Fibroblast of mammary gland (primary cell): ENCODE measurements around the gene TMEM62.
"Not testable (repeated sequence)": the region's sequence is repeated elsewhere in the genome, so short reads cannot be mapped to it uniquely, and the experiment has no call there.

Experiments
- DNase-seq: peaks from one replicate; pipeline ENCODE4 v3.0.0-alpha.2; 2010; ENCODE audit warnings: low read depth
- H3K4me3 ChIP-seq: 2 replicates; pipeline ENCODE4 v1.5.1; 2011; ENCODE audit warnings: low read depth, mild to moderate bottlenecking, low read length, moderate library complexity; ENCODE audit not compliant: control insufficient read depth
- TF ChIP-seq, protein P1 (sequence below): conservative IDR thresholded peaks from 2 replicates; pipeline ENCODE4 v1.5.1; 2011; ENCODE audit warnings: low read depth, low read length, inconsistent platforms; ENCODE audit not compliant: control insufficient read depth, insufficient read depth

TMEM62 gene

GRCh38 chr15:43146184-43146583 lies 12.8 kb downstream of the TMEM62 start:
- TF ChIP-seq, protein P1, sequence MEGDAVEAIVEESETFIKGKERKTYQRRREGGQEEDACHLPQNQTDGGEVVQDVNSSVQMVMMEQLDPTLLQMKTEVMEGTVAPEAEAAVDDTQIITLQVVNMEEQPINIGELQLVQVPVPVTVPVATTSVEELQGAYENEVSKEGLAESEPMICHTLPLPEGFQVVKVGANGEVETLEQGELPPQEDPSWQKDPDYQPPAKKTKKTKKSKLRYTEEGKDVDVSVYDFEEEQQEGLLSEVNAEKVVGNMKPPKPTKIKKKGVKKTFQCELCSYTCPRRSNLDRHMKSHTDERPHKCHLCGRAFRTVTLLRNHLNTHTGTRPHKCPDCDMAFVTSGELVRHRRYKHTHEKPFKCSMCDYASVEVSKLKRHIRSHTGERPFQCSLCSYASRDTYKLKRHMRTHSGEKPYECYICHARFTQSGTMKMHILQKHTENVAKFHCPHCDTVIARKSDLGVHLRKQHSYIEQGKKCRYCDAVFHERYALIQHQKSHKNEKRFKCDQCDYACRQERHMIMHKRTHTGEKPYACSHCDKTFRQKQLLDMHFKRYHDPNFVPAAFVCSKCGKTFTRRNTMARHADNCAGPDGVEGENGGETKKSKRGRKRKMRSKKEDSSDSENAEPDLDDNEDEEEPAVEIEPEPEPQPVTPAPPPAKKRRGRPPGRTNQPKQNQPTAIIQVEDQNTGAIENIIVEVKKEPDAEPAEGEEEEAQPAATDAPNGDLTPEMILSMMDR: no peak
- DNase-seq: no peak
- no peak overlapping the region for H3K4me3 ChIP-seq

DNA sequence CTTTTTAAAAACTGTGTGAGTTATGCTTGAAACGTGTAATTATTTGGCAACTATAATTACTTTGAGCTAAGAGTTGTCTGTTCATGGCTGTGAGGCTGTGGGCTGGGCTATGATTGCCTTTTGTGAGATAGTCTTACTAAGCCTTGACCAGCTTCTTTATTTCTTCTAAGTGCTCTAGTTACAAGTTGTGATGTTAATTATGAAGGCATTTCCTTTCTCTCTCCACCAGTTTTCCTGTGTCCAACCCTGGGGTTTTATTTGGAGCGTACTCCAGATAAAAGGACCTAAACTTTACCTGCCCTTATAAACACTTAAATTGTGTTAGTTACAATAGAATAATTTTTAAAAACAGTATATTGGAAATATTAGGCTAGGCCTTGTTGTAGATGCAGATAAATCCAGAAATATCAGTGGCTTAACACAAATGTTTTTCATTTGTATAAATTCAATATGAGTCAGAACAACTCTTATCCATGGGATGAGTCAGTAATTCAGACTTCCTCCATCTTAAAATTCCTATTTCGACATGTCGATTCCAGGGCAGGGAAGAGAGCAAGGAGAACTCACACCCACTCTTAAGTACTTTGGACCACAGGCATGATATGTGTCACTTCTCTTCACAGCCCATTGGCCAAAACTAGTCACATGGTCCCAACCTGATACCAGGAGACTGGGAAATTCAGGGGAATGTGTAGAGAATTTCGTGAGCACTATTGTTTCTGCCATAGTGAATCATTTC lies 17.0 kb downstream of the TMEM62 start:
- H3K4me3 ChIP-seq: no peak overlapping the region
- TF ChIP-seq, protein P1: no peak
- peak; percentile 99 for DNase-seq

DNA sequence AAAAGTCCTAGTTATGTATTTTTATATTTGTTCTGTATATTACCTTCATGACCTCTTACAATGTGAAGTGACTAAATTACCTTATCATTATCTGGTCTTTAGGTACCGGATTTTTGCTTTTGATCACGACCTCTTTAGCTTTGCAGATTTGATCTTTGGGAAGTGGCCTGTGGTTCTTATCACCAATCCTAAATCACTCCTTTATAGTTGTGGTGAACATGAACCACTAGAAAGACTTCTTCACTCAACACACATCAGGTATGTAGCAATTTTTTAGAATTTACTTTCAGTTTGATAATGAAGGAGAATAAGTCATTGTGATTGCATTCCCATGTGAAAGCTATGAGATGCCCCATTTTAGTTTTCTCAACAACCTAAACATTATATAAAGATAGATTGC lies 18.3 kb downstream of the TMEM62 start:
- DNase-seq: no peak
- H3K4me3 ChIP-seq: no peak overlapping the region
- TF ChIP-seq, protein P1: no peak

GRCh38 chr15:43153269-43153668 lies 19.9 kb downstream of the TMEM62 start:
- DNase-seq: no peak
- TF ChIP-seq, protein P1: no peak
- H3K4me3 ChIP-seq: no peak overlapping the region

- no peak overlapping the region for H3K4me3 ChIP-seq
- TF ChIP-seq, protein P1: no peak
- no peak for DNase-seq
Measured at GRCh38 chr15:43165801-43166325, 32.5 kb downstream of the TMEM62 start.

DNA sequence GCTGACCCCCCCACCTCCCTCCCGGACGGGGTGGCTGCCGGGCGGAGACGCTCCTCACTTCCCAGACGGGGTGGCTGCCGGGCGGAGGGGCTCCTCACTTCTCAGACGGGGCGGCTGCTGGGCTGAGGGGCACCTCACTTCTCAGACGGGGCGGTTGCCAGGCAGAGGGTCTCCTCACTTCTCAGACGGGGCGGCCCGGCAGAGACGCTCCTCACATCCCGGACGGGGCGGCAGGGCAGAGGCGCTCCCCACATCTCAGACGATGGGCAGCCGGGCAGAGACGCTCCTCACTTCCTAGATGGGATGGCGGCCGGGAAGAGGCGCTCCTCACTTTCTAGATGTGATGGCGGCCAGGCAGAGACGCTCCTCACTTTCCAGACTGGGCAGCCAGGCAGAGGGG lies 33.9 kb downstream of the TMEM62 start:
- not testable (repeated sequence) for DNase-seq, H3K4me3 ChIP-seq

DNA sequence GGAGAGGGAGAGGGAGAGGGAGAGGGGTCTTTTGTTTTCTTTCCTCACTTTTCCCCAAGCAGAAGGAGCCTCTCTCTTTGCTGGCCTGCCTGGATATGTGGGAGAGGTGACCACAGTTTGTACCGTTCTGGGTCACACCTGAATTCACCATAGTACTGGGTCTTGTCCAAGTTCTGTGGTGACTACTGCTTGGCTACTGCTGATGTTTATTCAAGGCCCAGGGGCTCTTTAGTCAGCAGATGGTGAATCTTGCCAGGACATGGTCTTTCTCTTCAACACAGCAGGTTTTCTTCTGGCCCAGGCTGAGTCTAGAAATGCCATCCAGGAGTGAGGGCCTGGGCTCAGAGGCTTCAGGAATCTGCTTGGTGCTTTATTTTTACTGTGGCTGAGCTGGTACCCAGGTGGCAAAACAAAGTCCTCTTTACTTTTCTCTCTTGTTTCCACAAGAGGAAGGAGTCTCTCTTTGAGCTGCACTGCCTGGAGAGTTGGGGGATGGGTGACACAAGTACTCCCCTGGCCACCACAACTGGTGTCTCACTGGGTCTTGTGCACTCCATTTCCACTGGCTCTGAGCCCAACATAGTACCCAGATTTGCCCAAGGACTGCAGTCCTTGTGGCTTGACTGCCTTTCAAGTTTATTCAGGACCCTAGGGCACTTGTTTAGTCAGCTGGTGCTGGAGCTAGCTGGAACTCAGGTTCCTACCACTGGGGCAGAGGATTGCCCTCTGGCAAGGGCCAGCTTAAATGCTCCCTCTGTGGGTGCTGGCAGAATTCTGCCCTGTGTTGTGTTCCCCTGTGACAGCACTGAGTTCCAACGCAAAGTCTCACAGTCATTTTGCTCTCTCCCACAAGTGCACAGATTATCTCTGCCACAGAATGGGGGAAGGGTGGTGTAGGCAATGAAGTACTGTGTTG lies 35.1 kb downstream of the TMEM62 start:
- DNase-seq: peak; percentile 66
- TF ChIP-seq, protein P1: no peak
- H3K4me3 ChIP-seq: no peak overlapping the region
